Osteocyte (in vitro differentiated cells): ENCODE results near the gene PLEKHA6. TPM values are rescaled to one million over a fixed set of nuclear protein-coding genes. Genes with fewer than 3 reads are reported as not detected.

Experiments used
- DNase-seq: peaks from one replicate; pipeline ENCODE4 v3.0.0; 2021; ENCODE audit warnings: mixed read lengths; ENCODE audit not compliant: unreplicated experiment; ENCODE audit errors: extremely low spot score
- H3K27ac Mint-ChIP-seq: one replicate; pipeline ENCODE4 v1.8.0; 2021; ENCODE audit warnings: mild to moderate bottlenecking, mixed read lengths; ENCODE audit not compliant: unreplicated experiment
- H3K27me3 Mint-ChIP-seq: one replicate; pipeline ENCODE4 v1.8.0; 2021; ENCODE audit warnings: mixed read lengths; ENCODE audit not compliant: unreplicated experiment
- H3K36me3 Mint-ChIP-seq: one replicate; pipeline ENCODE4 v1.8.0; 2021; ENCODE audit warnings: mixed read lengths; ENCODE audit not compliant: unreplicated experiment
- H3K4me1 Mint-ChIP-seq: one replicate; pipeline ENCODE4 v1.8.0; 2021; ENCODE audit warnings: mixed read lengths; ENCODE audit not compliant: unreplicated experiment
- H3K4me3 Mint-ChIP-seq: one replicate; pipeline ENCODE4 v1.8.0; 2021; ENCODE audit warnings: mild to moderate bottlenecking, moderate library complexity, mixed read lengths; ENCODE audit not compliant: unreplicated experiment
- H3K9me3 Mint-ChIP-seq: one replicate; pipeline ENCODE4 v1.8.0; 2021; ENCODE audit warnings: mixed read lengths; ENCODE audit not compliant: unreplicated experiment
- total RNA-seq: library from RNA; stranded (reverse); gene quantifications from 2 replicates; pipeline ENCODE4 v1.2.1, GENCODE V29; 2021
- TF ChIP-seq, protein P1 (sequence below): fragments of 200-600 bp; sonication (generic); IDR thresholded peaks from 2 replicates; pipeline ENCODE4 v1.5.0; 2021; ENCODE audit warnings: antibody characterized with exemption, mild to moderate bottlenecking, moderate library complexity

PLEKHA6 gene
- total RNA-seq, 1 donor from 2014 or later: 0.24 TPM

DNA sequence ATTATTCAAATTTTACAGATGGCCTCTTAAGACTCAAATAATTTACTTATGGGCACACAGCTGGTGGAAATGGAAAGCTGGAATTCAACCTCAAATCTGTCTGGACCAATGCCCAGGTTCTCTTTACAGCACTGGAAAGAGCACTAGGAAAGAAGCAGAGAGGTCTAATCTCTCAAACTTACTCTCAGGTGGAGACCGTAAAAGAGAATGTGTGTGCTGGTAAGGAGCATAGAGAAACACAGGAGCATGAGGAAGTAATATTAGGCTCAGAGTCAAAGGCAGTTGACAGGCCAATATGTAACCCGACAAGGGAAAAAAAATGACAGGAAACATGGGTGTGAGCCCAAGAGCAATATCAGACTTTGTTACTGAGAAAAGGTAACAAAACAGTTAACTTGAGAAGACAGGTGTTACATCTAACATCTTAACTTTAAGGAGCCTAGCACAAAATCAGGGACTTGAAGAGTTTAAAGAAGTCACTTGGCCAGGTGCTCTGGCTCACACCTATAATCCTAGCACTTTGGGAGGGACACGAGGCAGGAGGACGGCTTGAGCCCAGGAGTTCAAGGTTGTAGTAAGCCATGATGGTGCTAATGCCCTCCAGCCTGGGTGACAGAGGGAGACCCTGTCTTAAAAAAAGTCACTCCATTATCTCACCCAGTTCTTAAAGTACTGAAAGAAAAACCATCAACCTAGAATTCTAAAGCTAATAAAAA is 31.2 kb upstream of the PLEKHA6 start:
- Mint-ChIP-seq H3K9me3 (no peaks in the 10 kb centered on the region), H3K4me3 (no peak overlapping the region), H3K27me3 (peaks cover 15% of the 10 kb centered on the region), H3K4me1 (no peaks in the 10 kb centered on the region), H3K27ac (no peak overlapping the region), H3K36me3 (peaks cover 2% of the 10 kb centered on the region)
- TF ChIP-seq, protein P1, sequence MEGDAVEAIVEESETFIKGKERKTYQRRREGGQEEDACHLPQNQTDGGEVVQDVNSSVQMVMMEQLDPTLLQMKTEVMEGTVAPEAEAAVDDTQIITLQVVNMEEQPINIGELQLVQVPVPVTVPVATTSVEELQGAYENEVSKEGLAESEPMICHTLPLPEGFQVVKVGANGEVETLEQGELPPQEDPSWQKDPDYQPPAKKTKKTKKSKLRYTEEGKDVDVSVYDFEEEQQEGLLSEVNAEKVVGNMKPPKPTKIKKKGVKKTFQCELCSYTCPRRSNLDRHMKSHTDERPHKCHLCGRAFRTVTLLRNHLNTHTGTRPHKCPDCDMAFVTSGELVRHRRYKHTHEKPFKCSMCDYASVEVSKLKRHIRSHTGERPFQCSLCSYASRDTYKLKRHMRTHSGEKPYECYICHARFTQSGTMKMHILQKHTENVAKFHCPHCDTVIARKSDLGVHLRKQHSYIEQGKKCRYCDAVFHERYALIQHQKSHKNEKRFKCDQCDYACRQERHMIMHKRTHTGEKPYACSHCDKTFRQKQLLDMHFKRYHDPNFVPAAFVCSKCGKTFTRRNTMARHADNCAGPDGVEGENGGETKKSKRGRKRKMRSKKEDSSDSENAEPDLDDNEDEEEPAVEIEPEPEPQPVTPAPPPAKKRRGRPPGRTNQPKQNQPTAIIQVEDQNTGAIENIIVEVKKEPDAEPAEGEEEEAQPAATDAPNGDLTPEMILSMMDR: no peak
- DNase-seq: no peak

DNA sequence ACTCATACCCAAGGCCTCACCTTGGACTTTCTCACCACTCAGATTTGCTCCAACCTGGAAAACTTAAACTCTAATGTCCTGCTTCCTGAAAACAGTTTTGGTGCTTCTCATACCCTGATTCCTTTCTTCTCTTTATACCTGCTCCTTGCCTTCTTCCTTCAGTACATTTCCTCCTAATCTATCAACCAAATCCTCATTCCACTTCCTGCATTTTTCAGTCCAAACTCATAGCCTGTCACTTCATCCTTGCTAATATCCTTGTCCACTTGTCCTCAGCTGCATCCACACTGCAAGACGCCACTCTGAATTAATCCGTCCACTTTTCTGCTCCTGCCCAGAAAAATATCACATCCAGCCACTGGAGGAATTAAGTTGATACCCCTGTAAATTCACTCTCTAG is 26.0 kb upstream of the PLEKHA6 start:
- Mint-ChIP-seq H3K27me3 (peaks cover 15% of the 10 kb centered on the region), H3K4me3 (no peak overlapping the region), H3K36me3 (no peaks in the 10 kb centered on the region), H3K4me1 (no peaks in the 10 kb centered on the region), H3K9me3 (no peaks in the 10 kb centered on the region), H3K27ac (no peak overlapping the region)
- no peak for DNase-seq
- TF ChIP-seq, protein P1: no peak

DNA sequence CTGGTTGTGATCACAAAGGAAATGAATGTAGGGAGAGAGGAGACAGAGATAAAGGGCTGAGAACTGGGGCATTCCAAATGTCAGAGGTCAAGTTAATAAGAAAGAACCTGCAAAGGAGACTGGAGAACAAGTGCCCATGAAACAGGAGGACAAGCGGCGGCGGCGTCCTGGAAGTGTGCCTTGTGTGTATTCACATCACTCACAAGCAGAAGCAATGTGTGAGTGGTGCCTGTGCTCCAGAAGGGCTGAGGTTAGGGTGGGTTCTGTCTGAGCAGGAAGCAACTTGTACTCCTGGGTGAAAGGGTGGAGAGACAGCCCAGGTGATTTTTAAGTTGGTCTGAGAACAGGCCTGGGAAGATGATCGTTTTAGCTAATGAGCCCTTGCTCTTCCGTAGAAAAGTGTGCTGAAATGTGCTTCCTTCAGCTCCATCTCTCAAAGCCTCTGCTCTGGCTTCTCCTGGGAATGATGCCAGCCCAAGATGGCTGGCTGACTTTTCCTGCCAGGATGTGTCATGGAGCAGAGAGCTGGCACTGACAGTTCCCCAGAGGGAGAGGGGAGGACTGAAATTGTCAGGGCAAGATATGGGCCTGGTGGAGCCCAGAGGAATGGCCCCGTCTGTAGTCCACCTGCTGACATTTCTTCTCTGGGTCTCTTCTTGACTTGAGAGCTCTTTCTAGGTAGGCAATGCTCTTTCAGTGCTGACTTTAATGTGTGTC is 25.1 kb upstream of the PLEKHA6 start:
- Mint-ChIP-seq H3K4me1 (no peaks in the 10 kb centered on the region), H3K27ac (no peak overlapping the region), H3K4me3 (no peak overlapping the region), H3K27me3 (peaks cover 19% of the 10 kb centered on the region), H3K36me3 (no peaks in the 10 kb centered on the region), H3K9me3 (no peaks in the 10 kb centered on the region)
- DNase-seq: no peak
- TF ChIP-seq, protein P1: no peak

DNA sequence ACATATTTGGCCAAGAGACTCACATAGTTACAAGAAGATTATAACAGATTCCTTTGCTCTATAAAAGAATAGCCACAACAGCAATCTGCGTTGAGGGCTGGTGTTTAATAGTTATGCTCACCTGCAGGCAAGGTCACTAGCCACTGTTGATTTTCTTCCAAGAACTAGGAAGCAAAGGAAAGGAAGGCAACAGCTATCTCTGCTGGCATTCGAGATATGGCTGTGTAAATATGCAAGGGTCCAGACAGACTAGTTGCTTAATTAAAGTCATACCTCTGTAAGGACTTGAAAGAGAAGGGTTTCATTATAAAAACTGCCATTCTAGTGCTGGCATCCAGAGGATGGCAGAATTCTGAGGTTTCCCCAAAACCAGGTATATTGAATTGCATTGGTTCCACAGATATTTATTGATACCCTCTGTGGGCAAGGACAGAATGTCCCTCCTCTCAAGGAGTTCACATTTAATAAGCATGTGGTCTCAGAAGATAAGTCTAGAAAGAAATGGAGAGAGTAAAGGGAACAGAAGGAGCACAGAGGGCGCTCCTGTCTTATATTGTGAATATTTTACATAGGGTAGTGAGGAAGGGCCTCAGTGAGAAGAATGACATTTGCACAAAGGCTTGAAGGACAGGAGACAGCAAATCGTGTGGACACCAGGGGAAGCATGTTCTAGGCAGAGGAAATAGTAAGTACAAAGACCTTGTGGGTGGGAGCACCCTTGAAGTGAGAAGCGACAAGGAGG is 23.6 kb upstream of the PLEKHA6 start:
- H3K36me3 Mint-ChIP-seq: no peaks in the 10 kb centered on the region
- H3K27me3 Mint-ChIP-seq: peaks cover 29% of the 10 kb centered on the region
- TF ChIP-seq, protein P1: no peak
- H3K4me1 Mint-ChIP-seq: peaks cover under 1% of the 10 kb centered on the region
- H3K4me3 Mint-ChIP-seq: no peak overlapping the region
- H3K9me3 Mint-ChIP-seq: no peaks in the 10 kb centered on the region
- H3K27ac Mint-ChIP-seq: no peak overlapping the region
- DNase-seq: no peak

DNA sequence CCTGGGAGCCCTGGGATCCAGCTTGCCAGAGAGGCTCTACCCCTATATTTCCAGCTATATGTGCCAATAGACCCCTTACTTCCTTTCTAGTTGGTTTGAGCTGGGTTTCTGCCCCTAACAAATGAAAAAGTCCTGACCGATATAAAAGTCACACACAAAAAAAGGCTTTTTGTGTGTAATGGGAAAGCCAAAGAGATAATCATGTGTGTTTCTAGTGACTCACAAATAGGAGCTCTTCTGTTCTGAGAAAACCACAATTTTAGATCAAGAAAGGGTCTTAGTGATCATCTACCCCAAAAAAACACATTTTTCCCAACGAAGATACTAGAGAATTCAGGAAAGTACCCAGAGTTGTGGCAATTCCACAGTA is 23.0 kb upstream of the PLEKHA6 start:
- Mint-ChIP-seq H3K27me3 (peaks cover 35% of the 10 kb centered on the region), H3K4me1 (peaks cover 7% of the 10 kb centered on the region), H3K27ac (no peak overlapping the region), H3K9me3 (no peaks in the 10 kb centered on the region), H3K4me3 (no peak overlapping the region), H3K36me3 (no peaks in the 10 kb centered on the region)
- TF ChIP-seq, protein P1: no peak
- no peak for DNase-seq
